HCT116 (cell line): ENCODE measurements around the gene OR52K2. TPM values are rescaled to one million over a fixed set of nuclear protein-coding genes. Genes with fewer than 3 reads are reported as not detected.

Source experiments
- ATAC-seq: fragments of 200-7000 bp; cut with Tn5 transposase; 2 replicates; pipeline ENCODE4 v1.9.1; 2020; ENCODE audit warnings: mild to moderate bottlenecking, moderate library complexity
- BruUV-seq: library from RNA; stranded (reverse); fragments of 400-500 nt; replicated peaks from 2 replicates; lab custom pipeline; 2021; lab: Mats Ljungman, UMichigan
- CTCF ChIA-PET: fragments of 300-600 bp; sonication (Branson Sonifier 250); formaldehyde crosslinking; loops from one replicate; lab custom pipeline; 2021; ENCODE audit warnings: antibody characterized with exemption; lab: Charles Lee
- POLR2A ChIA-PET: fragments of 300-600, 350-600 bp; sonication (Branson Sonifier 250); formaldehyde crosslinking; loops from one replicate; lab custom pipeline; 2021; ENCODE audit warnings: antibody characterized with exemption; lab: Charles Lee
- RAD21 ChIA-PET, 2 experiments: fragments of 300-600 bp; sonication (Branson Sonifier 250); formaldehyde crosslinking; loops; one replicate each; lab custom pipeline; 2023; ENCODE audit warnings: low total read pairs in 2 of 2; ENCODE audit not compliant: uncharacterized antibody in 2 of 2, unreplicated experiment in 2 of 2, low non-redundant PET in 1 of 2; lab: Charles Lee
- DNase-seq: peaks from one replicate; pipeline ENCODE4 v3.0.0-alpha.2; 2010; ENCODE audit warnings: low read depth, low spot score
- H2AFZ ChIP-seq: fragments of 200-600 bp; shearing (Covaris generic), sonication (generic); 2 replicates; pipeline ENCODE4 v1.6.1; 2017; ENCODE audit warnings: low read depth, mixed run types, mixed read lengths, antibody characterized with exemption, low read length; ENCODE audit not compliant: poor library complexity, severe bottlenecking
- H3K27ac ChIP-seq: 2 replicates; pipeline ENCODE4 v1.5.1; 2012; ENCODE audit warnings: low read depth, low read length
- H3K27me3 ChIP-seq: fragments of 200-600 bp; sonication (generic); 2 replicates; pipeline ENCODE4 v1.6.1; 2016; ENCODE audit warnings: mixed run types, low read length, mixed read lengths; ENCODE audit not compliant: insufficient read depth
- H3K36me3 ChIP-seq, 2 experiments: fragments of 200-500 bp in 1 of 2; fragments of 200-600 bp in 1 of 2; sonication (Bioruptor generic) in 1 of 2; sonication (generic) in 1 of 2; 2 replicates each; pipeline versions ENCODE4 v1.5.1 to v1.6.1; 2014 to 2016; ENCODE audit warnings: low read length in 2 of 2, inconsistent platforms in 1 of 2, mixed read lengths in 1 of 2, mixed run types in 1 of 2; ENCODE audit not compliant: insufficient read depth in 2 of 2, control insufficient read depth in 1 of 2
- H3K4me1 ChIP-seq, 2 experiments: fragments of 200-600 bp in 1 of 2; sonication (generic) in 1 of 2; 2 replicates each; pipeline versions ENCODE4 v1.5.1 to v1.6.1; 2012 to 2017; ENCODE audit warnings: low read length in 2 of 2, inconsistent platforms in 1 of 2, mild to moderate bottlenecking in 1 of 2, mixed read lengths in 1 of 2, mixed run types in 1 of 2, moderate library complexity in 1 of 2; ENCODE audit not compliant: insufficient read depth in 2 of 2, control insufficient read depth in 1 of 2
- H3K4me2 ChIP-seq: fragments of 200-600 bp; sonication (generic); 2 replicates; pipeline ENCODE4 v1.6.1; 2017; ENCODE audit warnings: mixed run types, low read length, mixed read lengths
- H3K4me3 ChIP-seq, 2 experiments: fragments of 200-600 bp in 1 of 2; sonication (generic) in 1 of 2; replicated peaks in 1 of 2; 2 replicates each; pipeline ENCODE4 v1.5.1; 2011 to 2016; ENCODE audit warnings: low read length in 2 of 2, control low read depth in 1 of 2, low read depth in 1 of 2, mild to moderate bottlenecking in 1 of 2, mixed read lengths in 1 of 2, mixed run types in 1 of 2
- H3K79me2 ChIP-seq: fragments of 200-600 bp; sonication (generic); 2 replicates; pipeline ENCODE4 v1.6.1; 2017; ENCODE audit warnings: mild to moderate bottlenecking, mixed run types, low read length, moderate library complexity, mixed read lengths; ENCODE audit not compliant: insufficient read depth
- H3K9ac ChIP-seq: fragments of 200-600 bp; sonication (generic); 2 replicates; pipeline ENCODE4 v1.6.1; 2016; ENCODE audit warnings: low read length, mixed read lengths
- H3K9me2 ChIP-seq: fragments of 200-600 bp; sonication (generic), shearing (Covaris generic); 2 replicates; pipeline ENCODE4 v1.6.1; 2017; ENCODE audit warnings: mixed run types, mild to moderate bottlenecking, moderate library complexity; ENCODE audit not compliant: insufficient read depth
- H3K9me3 ChIP-seq, 2 experiments: fragments of 200-500 bp in 1 of 2; fragments of 200-600 bp in 1 of 2; sonication (Bioruptor generic) in 1 of 2; sonication (generic) in 1 of 2; 2 replicates each; pipeline ENCODE4 v1.6.1; 2014 to 2017; ENCODE audit warnings: low read length in 2 of 2, mixed read lengths in 2 of 2, inconsistent platforms in 1 of 2, low read depth in 1 of 2, mild to moderate bottlenecking in 1 of 2, mixed run types in 1 of 2, moderate library complexity in 1 of 2; ENCODE audit not compliant: control insufficient read depth in 1 of 2, insufficient read depth in 1 of 2
- H4K20me1 ChIP-seq: fragments of 200-600 bp; sonication (generic), shearing (Covaris generic); 2 replicates; pipeline ENCODE4 v1.6.1; 2017; ENCODE audit warnings: mixed run types, mild to moderate bottlenecking, moderate library complexity; ENCODE audit not compliant: insufficient read depth
- ATF3 ChIP-seq: IDR thresholded peaks from 2 replicates; pipeline ENCODE4 v1.6.1; 2012
- EGR1 ChIP-seq: IDR thresholded peaks from 2 replicates; pipeline ENCODE4 v1.6.1; 2012; ENCODE audit warnings: low read depth
- ELF1 ChIP-seq: IDR thresholded peaks from 2 replicates; pipeline ENCODE4 v1.6.1; 2012; ENCODE audit warnings: low read depth, borderline replicate concordance
- EZH2 ChIP-seq: fragments of 200-600 bp; sonication (generic); IDR thresholded peaks from 2 replicates; pipeline ENCODE4 v1.6.1; 2017; ENCODE audit warnings: antibody characterized with exemption, mixed run types
- EZH2phosphoT487 ChIP-seq: fragments of 200-600 bp; IDR thresholded peaks from 2 replicates; pipeline ENCODE4 v1.6.1; 2018; ENCODE audit warnings: antibody characterized with exemption, borderline replicate concordance
- FOSL1 ChIP-seq: IDR thresholded peaks from 2 replicates; pipeline ENCODE4 v1.6.1; 2012; ENCODE audit warnings: low read depth
- JUND ChIP-seq: IDR thresholded peaks from 2 replicates; pipeline ENCODE4 v1.6.1; 2012
- MAX ChIP-seq: IDR thresholded peaks from 2 replicates; pipeline ENCODE4 v1.6.1; 2012
- POLR2AphosphoS5 ChIP-seq: IDR thresholded peaks from 2 replicates; pipeline ENCODE4 v1.6.1; 2011; ENCODE audit warnings: mild to moderate bottlenecking, low read depth, low read length, moderate library complexity
- SP1 ChIP-seq: IDR thresholded peaks from 2 replicates; pipeline ENCODE4 v1.6.1; 2012; ENCODE audit warnings: low read depth
- SRF ChIP-seq: IDR thresholded peaks from 2 replicates; pipeline ENCODE4 v1.6.1; 2012; ENCODE audit warnings: low read depth
- YY1 ChIP-seq: IDR thresholded peaks from 2 replicates; pipeline ENCODE4 v1.6.1; 2011; ENCODE audit warnings: low read length, low read depth, moderate library complexity, mild to moderate bottlenecking; ENCODE audit not compliant: insufficient replicate concordance; ENCODE audit errors: extremely low read depth
- intact Hi-C: fragments of 100-400 bp; cut with micrococcal nuclease; formaldehyde crosslinking; loops from 2 replicates; pipeline ENCODE4 v1.10.0; 2022
- total RNA-seq: library from RNA; stranded (reverse); gene quantifications from one replicate; pipeline ENCODE4 v1.2.1, GENCODE V29; 2021; ENCODE audit not compliant: unreplicated experiment
- TF ChIP-seq, protein P1 (sequence below): IDR thresholded peaks from 2 replicates; pipeline ENCODE4 v1.6.1; 2012; ENCODE audit warnings: low read depth
- TF ChIP-seq, protein P2 (sequence below): IDR thresholded peaks from 2 replicates; pipeline ENCODE4 v1.6.1; 2011; ENCODE audit warnings: mild to moderate bottlenecking, low read length, moderate library complexity; ENCODE audit not compliant: insufficient replicate concordance; ENCODE audit errors: extremely low read depth

The OR52K2 gene
- total RNA-seq, 1 experiment from 2014 or later, result not detected

DNA sequence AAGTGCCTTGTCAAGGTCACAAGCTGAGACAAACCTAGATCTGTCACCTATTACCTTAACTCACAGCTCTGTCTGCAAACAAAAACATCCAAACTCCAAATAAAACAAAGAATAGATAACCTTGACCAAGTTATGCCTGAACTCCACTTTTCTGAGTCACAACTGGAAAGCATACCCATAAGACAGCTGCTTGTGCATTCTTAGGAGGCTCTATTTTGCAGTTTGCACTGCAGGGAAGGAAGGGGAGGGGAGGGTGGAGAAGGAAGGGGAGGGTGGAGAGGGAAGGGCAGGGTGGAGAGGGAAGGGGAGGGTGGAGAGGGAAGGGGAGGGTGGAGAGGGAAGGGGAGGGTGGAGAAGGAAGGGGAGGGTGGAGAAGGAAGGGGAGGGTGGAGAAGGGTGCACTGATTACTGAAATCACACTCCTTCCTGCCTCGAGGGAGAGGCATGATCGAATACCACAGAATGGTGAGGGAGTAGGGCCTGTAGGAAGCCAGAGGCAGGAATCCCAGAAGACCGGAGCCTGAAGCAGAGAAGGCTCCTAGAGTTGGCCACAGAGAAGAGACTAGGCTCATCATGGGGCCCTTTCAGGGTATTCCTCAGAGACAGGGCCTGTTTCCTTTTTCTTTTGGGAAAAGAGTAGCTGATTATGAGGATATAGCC lies 5.7 kb upstream of the OR52K2 start:
- Histone ChIP-seq H3K4me2 (no peak overlapping the region), H3K27ac (no peak overlapping the region), H4K20me1 (no peaks in the 10 kb centered on the region), H3K27me3 (peaks cover 25% of the 10 kb centered on the region; the same call in 1 of the 2 replicates), H3K9me3 (no peaks in the 10 kb centered on the region), H3K4me3 (no peak overlapping the region), H3K9me2 (no peaks in the 10 kb centered on the region), H2AFZ (no peak overlapping the region), H3K9ac (no peak overlapping the region), H3K79me2 (no peaks in the 10 kb centered on the region), H3K4me1 (no peaks in the 10 kb centered on the region), H3K36me3 (no peaks in the 10 kb centered on the region)
- no TSS peak for BruUV-seq
- DNase-seq (no peak), ATAC-seq (no peak)
- no peak for TF ChIP-seq EZH2phosphoT487
- no peak for TF ChIP-seq MAX
- no peak for TF ChIP-seq YY1
- TF ChIP-seq JUND, result no peak
- TF ChIP-seq SP1, result no peak
- no peak for TF ChIP-seq EZH2
- no peak for TF ChIP-seq ELF1
- TF ChIP-seq EGR1, result no peak
- POLR2A ChIA-PET, result no interaction called here
- CTCF ChIA-PET, result no interaction called here
- RAD21 ChIA-PET, result no interaction called here
- intact Hi-C loops, result no loop called here

DNA sequence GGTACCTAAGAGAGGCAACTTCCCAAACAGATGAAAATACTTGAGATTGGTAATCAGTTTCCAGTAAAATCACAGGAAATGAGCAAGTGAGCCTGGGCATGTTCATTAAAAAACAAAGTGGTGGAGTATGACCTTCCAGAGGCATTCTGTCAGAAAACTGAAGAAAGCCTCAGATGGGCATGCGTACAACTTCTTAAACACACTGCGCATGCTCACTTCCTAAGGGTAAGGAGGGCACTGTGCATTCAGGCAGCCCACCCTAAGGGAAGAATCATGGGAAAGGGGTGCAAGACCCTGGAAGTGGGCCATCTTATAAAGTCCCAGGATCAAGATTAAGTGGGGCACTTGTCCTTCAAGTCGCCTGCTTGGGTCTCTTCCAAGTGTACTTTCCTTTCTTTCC lies 4.0 kb downstream of the OR52K2 start:
- no peak for ATAC-seq
- intact Hi-C loops, result no loop called here
- BruUV-seq, result no TSS peak
- TF ChIP-seq SRF, result no peak
- no peak for TF ChIP-seq POLR2AphosphoS5
- TF ChIP-seq ATF3, result no peak
- no peak for TF ChIP-seq FOSL1
- TF ChIP-seq, protein P1, sequence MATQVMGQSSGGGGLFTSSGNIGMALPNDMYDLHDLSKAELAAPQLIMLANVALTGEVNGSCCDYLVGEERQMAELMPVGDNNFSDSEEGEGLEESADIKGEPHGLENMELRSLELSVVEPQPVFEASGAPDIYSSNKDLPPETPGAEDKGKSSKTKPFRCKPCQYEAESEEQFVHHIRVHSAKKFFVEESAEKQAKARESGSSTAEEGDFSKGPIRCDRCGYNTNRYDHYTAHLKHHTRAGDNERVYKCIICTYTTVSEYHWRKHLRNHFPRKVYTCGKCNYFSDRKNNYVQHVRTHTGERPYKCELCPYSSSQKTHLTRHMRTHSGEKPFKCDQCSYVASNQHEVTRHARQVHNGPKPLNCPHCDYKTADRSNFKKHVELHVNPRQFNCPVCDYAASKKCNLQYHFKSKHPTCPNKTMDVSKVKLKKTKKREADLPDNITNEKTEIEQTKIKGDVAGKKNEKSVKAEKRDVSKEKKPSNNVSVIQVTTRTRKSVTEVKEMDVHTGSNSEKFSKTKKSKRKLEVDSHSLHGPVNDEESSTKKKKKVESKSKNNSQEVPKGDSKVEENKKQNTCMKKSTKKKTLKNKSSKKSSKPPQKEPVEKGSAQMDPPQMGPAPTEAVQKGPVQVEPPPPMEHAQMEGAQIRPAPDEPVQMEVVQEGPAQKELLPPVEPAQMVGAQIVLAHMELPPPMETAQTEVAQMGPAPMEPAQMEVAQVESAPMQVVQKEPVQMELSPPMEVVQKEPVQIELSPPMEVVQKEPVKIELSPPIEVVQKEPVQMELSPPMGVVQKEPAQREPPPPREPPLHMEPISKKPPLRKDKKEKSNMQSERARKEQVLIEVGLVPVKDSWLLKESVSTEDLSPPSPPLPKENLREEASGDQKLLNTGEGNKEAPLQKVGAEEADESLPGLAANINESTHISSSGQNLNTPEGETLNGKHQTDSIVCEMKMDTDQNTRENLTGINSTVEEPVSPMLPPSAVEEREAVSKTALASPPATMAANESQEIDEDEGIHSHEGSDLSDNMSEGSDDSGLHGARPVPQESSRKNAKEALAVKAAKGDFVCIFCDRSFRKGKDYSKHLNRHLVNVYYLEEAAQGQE, result no peak
- no peak for TF ChIP-seq YY1
- no peak for TF ChIP-seq MAX
- TF ChIP-seq, protein P2, sequence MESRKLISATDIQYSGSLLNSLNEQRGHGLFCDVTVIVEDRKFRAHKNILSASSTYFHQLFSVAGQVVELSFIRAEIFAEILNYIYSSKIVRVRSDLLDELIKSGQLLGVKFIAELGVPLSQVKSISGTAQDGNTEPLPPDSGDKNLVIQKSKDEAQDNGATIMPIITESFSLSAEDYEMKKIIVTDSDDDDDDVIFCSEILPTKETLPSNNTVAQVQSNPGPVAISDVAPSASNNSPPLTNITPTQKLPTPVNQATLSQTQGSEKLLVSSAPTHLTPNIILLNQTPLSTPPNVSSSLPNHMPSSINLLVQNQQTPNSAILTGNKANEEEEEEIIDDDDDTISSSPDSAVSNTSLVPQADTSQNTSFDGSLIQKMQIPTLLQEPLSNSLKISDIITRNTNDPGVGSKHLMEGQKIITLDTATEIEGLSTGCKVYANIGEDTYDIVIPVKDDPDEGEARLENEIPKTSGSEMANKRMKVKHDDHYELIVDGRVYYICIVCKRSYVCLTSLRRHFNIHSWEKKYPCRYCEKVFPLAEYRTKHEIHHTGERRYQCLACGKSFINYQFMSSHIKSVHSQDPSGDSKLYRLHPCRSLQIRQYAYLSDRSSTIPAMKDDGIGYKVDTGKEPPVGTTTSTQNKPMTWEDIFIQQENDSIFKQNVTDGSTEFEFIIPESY, result no peak

More for the DNA sequence above, 4.0 kb downstream of the OR52K2 start:
- no peaks in the 10 kb centered on the region for H3K4me1 ChIP-seq
- CTCF ChIA-PET, result no interaction called here
- H3K79me2 ChIP-seq, result no peaks in the 10 kb centered on the region
- H3K4me2 ChIP-seq, result no peak overlapping the region
- no peak overlapping the region for H3K9ac ChIP-seq
- H2AFZ ChIP-seq, result no peak overlapping the region
- RAD21 ChIA-PET, result no interaction called here
- H3K9me3 ChIP-seq, result no peaks in the 10 kb centered on the region
- H4K20me1 ChIP-seq, result no peaks in the 10 kb centered on the region
- no peak overlapping the region for H3K4me3 ChIP-seq
- DNase-seq, result no peak
- POLR2A ChIA-PET, result no interaction called here
- H3K9me2 ChIP-seq, result no peaks in the 10 kb centered on the region
- H3K27ac ChIP-seq, result no peak overlapping the region
- H3K27me3 ChIP-seq, result peaks cover 8% of the 10 kb centered on the region; the same call in 1 of the 2 replicates
- H3K36me3 ChIP-seq, result no peaks in the 10 kb centered on the region
